Limb (tissue), 2 donors: ENCODE measurements around the gene THEM5.

Experiments
- DNase-seq, 2 donors: peaks; one replicate each; pipeline ENCODE4 v3.0.0-alpha.2; 2016; ENCODE audit errors: extremely low spot score in 2 of 2

Gene THEM5

GRCh38 chr1:151801310-151801820 is 52.1 kb downstream of the THEM5 start:
- DNase-seq: no peak

GRCh38 chr1:151800830-151801229 is 52.7 kb downstream of the THEM5 start:
- DNase-seq: no peak

- no peak for DNase-seq
These were observed 54.1 kb downstream of the THEM5 start for GRCh38 chr1:151799179-151800022.

GRCh38 chr1:151798571-151798970 is 54.9 kb downstream of the THEM5 start:
- DNase-seq: no peak
